HCT116 (cell line): ENCODE results near the gene WDR82. TPM values are rescaled to one million over a fixed set of nuclear protein-coding genes. Genes with fewer than 3 reads are reported as not detected.

Source experiments
- ATAC-seq: fragments of 200-7000 bp; cut with Tn5 transposase; 2 replicates; pipeline ENCODE4 v1.9.1; 2020; ENCODE audit warnings: mild to moderate bottlenecking, moderate library complexity
- BruUV-seq: library from RNA; stranded (reverse); fragments of 400-500 nt; replicated peaks from 2 replicates; lab custom pipeline; 2021; lab: Mats Ljungman, UMichigan
- CTCF ChIA-PET: fragments of 300-600 bp; sonication (Branson Sonifier 250); formaldehyde crosslinking; loops from one replicate; lab custom pipeline; 2021; ENCODE audit warnings: antibody characterized with exemption; lab: Charles Lee
- POLR2A ChIA-PET: fragments of 300-600, 350-600 bp; sonication (Branson Sonifier 250); formaldehyde crosslinking; loops from one replicate; lab custom pipeline; 2021; ENCODE audit warnings: antibody characterized with exemption; lab: Charles Lee
- RAD21 ChIA-PET, 2 experiments: fragments of 300-600 bp; sonication (Branson Sonifier 250); formaldehyde crosslinking; loops; one replicate each; lab custom pipeline; 2023; ENCODE audit warnings: low total read pairs in 2 of 2; ENCODE audit not compliant: uncharacterized antibody in 2 of 2, unreplicated experiment in 2 of 2, low non-redundant PET in 1 of 2; lab: Charles Lee
- DNase-seq: peaks from one replicate; pipeline ENCODE4 v3.0.0-alpha.2; 2010; ENCODE audit warnings: low read depth, low spot score
- H2AFZ ChIP-seq: fragments of 200-600 bp; shearing (Covaris generic), sonication (generic); 2 replicates; pipeline ENCODE4 v1.6.1; 2017; ENCODE audit warnings: low read depth, mixed run types, mixed read lengths, antibody characterized with exemption, low read length; ENCODE audit not compliant: poor library complexity, severe bottlenecking
- H3K27ac ChIP-seq: 2 replicates; pipeline ENCODE4 v1.5.1; 2012; ENCODE audit warnings: low read depth, low read length
- H3K27me3 ChIP-seq: fragments of 200-600 bp; sonication (generic); 2 replicates; pipeline ENCODE4 v1.6.1; 2016; ENCODE audit warnings: mixed run types, low read length, mixed read lengths; ENCODE audit not compliant: insufficient read depth
- H3K36me3 ChIP-seq, 2 experiments: fragments of 200-500 bp in 1 of 2; fragments of 200-600 bp in 1 of 2; sonication (Bioruptor generic) in 1 of 2; sonication (generic) in 1 of 2; 2 replicates each; pipeline versions ENCODE4 v1.5.1 to v1.6.1; 2014 to 2016; ENCODE audit warnings: low read length in 2 of 2, inconsistent platforms in 1 of 2, mixed read lengths in 1 of 2, mixed run types in 1 of 2; ENCODE audit not compliant: insufficient read depth in 2 of 2, control insufficient read depth in 1 of 2
- H3K4me1 ChIP-seq, 2 experiments: fragments of 200-600 bp in 1 of 2; sonication (generic) in 1 of 2; 2 replicates each; pipeline versions ENCODE4 v1.5.1 to v1.6.1; 2012 to 2017; ENCODE audit warnings: low read length in 2 of 2, inconsistent platforms in 1 of 2, mild to moderate bottlenecking in 1 of 2, mixed read lengths in 1 of 2, mixed run types in 1 of 2, moderate library complexity in 1 of 2; ENCODE audit not compliant: insufficient read depth in 2 of 2, control insufficient read depth in 1 of 2
- H3K4me2 ChIP-seq: fragments of 200-600 bp; sonication (generic); 2 replicates; pipeline ENCODE4 v1.6.1; 2017; ENCODE audit warnings: mixed run types, low read length, mixed read lengths
- H3K4me3 ChIP-seq, 2 experiments: fragments of 200-600 bp in 1 of 2; sonication (generic) in 1 of 2; replicated peaks in 1 of 2; 2 replicates each; pipeline ENCODE4 v1.5.1; 2011 to 2016; ENCODE audit warnings: low read length in 2 of 2, control low read depth in 1 of 2, low read depth in 1 of 2, mild to moderate bottlenecking in 1 of 2, mixed read lengths in 1 of 2, mixed run types in 1 of 2
- H3K79me2 ChIP-seq: fragments of 200-600 bp; sonication (generic); 2 replicates; pipeline ENCODE4 v1.6.1; 2017; ENCODE audit warnings: mild to moderate bottlenecking, mixed run types, low read length, moderate library complexity, mixed read lengths; ENCODE audit not compliant: insufficient read depth
- H3K9ac ChIP-seq: fragments of 200-600 bp; sonication (generic); 2 replicates; pipeline ENCODE4 v1.6.1; 2016; ENCODE audit warnings: low read length, mixed read lengths
- H3K9me2 ChIP-seq: fragments of 200-600 bp; sonication (generic), shearing (Covaris generic); 2 replicates; pipeline ENCODE4 v1.6.1; 2017; ENCODE audit warnings: mixed run types, mild to moderate bottlenecking, moderate library complexity; ENCODE audit not compliant: insufficient read depth
- H3K9me3 ChIP-seq, 2 experiments: fragments of 200-500 bp in 1 of 2; fragments of 200-600 bp in 1 of 2; sonication (Bioruptor generic) in 1 of 2; sonication (generic) in 1 of 2; 2 replicates each; pipeline ENCODE4 v1.6.1; 2014 to 2017; ENCODE audit warnings: low read length in 2 of 2, mixed read lengths in 2 of 2, inconsistent platforms in 1 of 2, low read depth in 1 of 2, mild to moderate bottlenecking in 1 of 2, mixed run types in 1 of 2, moderate library complexity in 1 of 2; ENCODE audit not compliant: control insufficient read depth in 1 of 2, insufficient read depth in 1 of 2
- H4K20me1 ChIP-seq: fragments of 200-600 bp; sonication (generic), shearing (Covaris generic); 2 replicates; pipeline ENCODE4 v1.6.1; 2017; ENCODE audit warnings: mixed run types, mild to moderate bottlenecking, moderate library complexity; ENCODE audit not compliant: insufficient read depth
- CBX3 ChIP-seq: IDR thresholded peaks from 2 replicates; pipeline ENCODE4 v1.6.1; 2012; ENCODE audit warnings: low read depth
- CEBPB ChIP-seq: IDR thresholded peaks from 2 replicates; pipeline ENCODE4 v1.6.1; 2012; ENCODE audit warnings: low read depth
- ELF1 ChIP-seq: IDR thresholded peaks from 2 replicates; pipeline ENCODE4 v1.6.1; 2012; ENCODE audit warnings: low read depth, borderline replicate concordance
- EZH2 ChIP-seq: fragments of 200-600 bp; sonication (generic); IDR thresholded peaks from 2 replicates; pipeline ENCODE4 v1.6.1; 2017; ENCODE audit warnings: antibody characterized with exemption, mixed run types
- FOSL1 ChIP-seq: IDR thresholded peaks from 2 replicates; pipeline ENCODE4 v1.6.1; 2012; ENCODE audit warnings: low read depth
- JUND ChIP-seq: IDR thresholded peaks from 2 replicates; pipeline ENCODE4 v1.6.1; 2012
- POLR2A ChIP-seq: IDR thresholded peaks from 2 replicates; pipeline ENCODE4 v1.7.0; 2011; ENCODE audit warnings: borderline replicate concordance; ENCODE audit not compliant: insufficient read depth, insufficient read length; ENCODE audit errors: extremely low read depth
- RAD21 ChIP-seq: IDR thresholded peaks from 2 replicates; pipeline ENCODE4 v1.6.1; 2012; ENCODE audit warnings: low read depth, mild to moderate bottlenecking
- REST ChIP-seq: IDR thresholded peaks from 2 replicates; pipeline ENCODE4 v1.6.1; 2012; ENCODE audit warnings: low read depth
- SP1 ChIP-seq: IDR thresholded peaks from 2 replicates; pipeline ENCODE4 v1.6.1; 2012; ENCODE audit warnings: low read depth
- SRF ChIP-seq: IDR thresholded peaks from 2 replicates; pipeline ENCODE4 v1.6.1; 2012; ENCODE audit warnings: low read depth
- TCF7L2 ChIP-seq: IDR thresholded peaks from 2 replicates; pipeline ENCODE4 v1.7.0; 2011; ENCODE audit warnings: borderline replicate concordance, inconsistent platforms; ENCODE audit not compliant: insufficient read depth, insufficient read length; ENCODE audit errors: extremely low read depth
- YY1 ChIP-seq: IDR thresholded peaks from 2 replicates; pipeline ENCODE4 v1.6.1; 2011; ENCODE audit warnings: low read length, low read depth, moderate library complexity, mild to moderate bottlenecking; ENCODE audit not compliant: insufficient replicate concordance; ENCODE audit errors: extremely low read depth
- ZFX ChIP-seq: fragments of 450-650 bp; IDR thresholded peaks from 2 replicates; pipeline ENCODE4 v1.6.1; 2017
- ZNF274 ChIP-seq: fragments of 200-500 bp; sonication (Bioruptor generic); IDR thresholded peaks from 2 replicates; pipeline ENCODE4 v1.6.1; 2014; ENCODE audit warnings: mild to moderate bottlenecking, low read depth, low read length, inconsistent platforms
- intact Hi-C: fragments of 100-400 bp; cut with micrococcal nuclease; formaldehyde crosslinking; loops from 2 replicates; pipeline ENCODE4 v1.10.0; 2022
- total RNA-seq: library from RNA; stranded (reverse); gene quantifications from one replicate; pipeline ENCODE4 v1.2.1, GENCODE V29; 2021; ENCODE audit not compliant: unreplicated experiment
- TF ChIP-seq, protein P1 (sequence below), 3 experiments: fragments of 200-600 bp in 1 of 3; sonication (generic) in 1 of 3; IDR thresholded peaks in 2 of 3; conservative IDR thresholded peaks in 1 of 3; 2 replicates each; pipeline ENCODE4 v1.5.1; 2012 to 2017; ENCODE audit warnings: low read depth in 2 of 3, low read length in 2 of 3, antibody characterized with exemption in 1 of 3, borderline replicate concordance in 1 of 3, control low read depth in 1 of 3, mild to moderate bottlenecking in 1 of 3, mixed read lengths in 1 of 3, mixed run types in 1 of 3, moderate library complexity in 1 of 3; ENCODE audit not compliant: insufficient read depth in 1 of 3

The WDR82 gene
- total RNA-seq, 1 experiment from 2014 or later, result 89.7 TPM

DNA sequence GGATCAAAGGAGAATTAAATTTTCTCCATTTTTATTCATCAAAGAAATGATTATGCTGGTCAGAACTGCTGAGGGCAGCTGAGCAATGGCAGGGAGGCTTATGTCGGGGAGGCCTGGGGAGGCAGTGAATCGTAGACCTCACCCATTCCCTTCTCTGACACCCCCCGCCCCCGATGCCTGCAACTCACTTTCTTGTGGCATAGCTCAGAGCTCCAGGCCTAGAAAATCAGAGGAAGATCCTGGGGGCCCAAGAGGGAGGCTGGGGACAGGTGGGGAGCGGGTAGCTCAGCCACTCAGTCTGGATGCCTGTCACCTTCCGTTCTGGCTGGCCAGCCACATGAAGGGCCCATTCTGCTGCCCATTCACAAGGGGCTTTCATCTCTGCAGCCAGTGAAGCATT is 36.6 kb upstream of the WDR82 start:
- Histone ChIP-seq H3K4me1 (peaks cover 15 to 27% of the 10 kb centered on the region in 2 experiments; a peak in 3 of 4 replicates), H3K27me3 (no peaks in the 10 kb centered on the region), H3K27ac (no peak overlapping the region), H3K79me2 (no peaks in the 10 kb centered on the region), H3K9ac (no peak overlapping the region), H3K4me2 (0 out of 2 replicates have a peak overlapping the region, but pooled peaks have one; percentile 67), H3K4me3 (no peak overlapping the region), H2AFZ (no peak overlapping the region), H3K36me3 (no peaks in the 10 kb centered on the region), H3K9me3 (no peaks in the 10 kb centered on the region), H3K9me2 (no peaks in the 10 kb centered on the region), H4K20me1 (no peaks in the 10 kb centered on the region)
- no peak for TF ChIP-seq CEBPB
- no peak for TF ChIP-seq ZNF274
- no peak for TF ChIP-seq YY1
- no peak for TF ChIP-seq REST
- ATAC-seq (no peak), DNase-seq (no peak)
- no TSS peak for BruUV-seq
- ChIA-PET CTCF (no interaction called here), RAD21 (no interaction called here), POLR2A (no interaction called here)
- intact Hi-C loops, result no loop called here

DNA sequence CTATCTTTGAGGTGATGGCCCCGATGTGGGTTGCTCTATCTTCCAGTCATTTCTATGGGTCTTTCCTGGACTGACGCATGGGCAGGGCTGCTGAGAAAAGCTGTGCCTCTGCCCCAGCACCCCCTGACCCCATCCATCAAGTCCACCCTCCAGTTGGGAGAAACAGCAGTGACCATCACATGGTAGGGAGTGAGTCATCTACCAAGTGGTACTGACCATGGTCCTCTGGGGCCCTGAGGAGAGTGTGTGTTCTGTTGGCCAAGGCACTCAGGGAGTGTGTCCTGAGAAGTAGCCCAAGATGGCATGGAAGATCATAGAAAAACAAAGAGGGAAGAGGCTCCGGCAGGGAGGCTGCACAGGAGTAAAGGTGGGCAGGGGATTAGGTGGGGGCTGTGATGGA is 36.0 kb upstream of the WDR82 start:
- no TSS peak for BruUV-seq
- RAD21 ChIA-PET, result no interaction called here
- H3K27me3 ChIP-seq, result no peaks in the 10 kb centered on the region
- H3K9me2 ChIP-seq, result no peaks in the 10 kb centered on the region
- H3K36me3 ChIP-seq, result no peaks in the 10 kb centered on the region
- CTCF ChIA-PET, result no interaction called here
- DNase-seq (no peak), ATAC-seq (no peak)
- H3K27ac ChIP-seq, result no peak overlapping the region
- no peaks in the 10 kb centered on the region for H3K9me3 ChIP-seq
- no peaks in the 10 kb centered on the region for H4K20me1 ChIP-seq
- H3K4me1 ChIP-seq, result peaks cover 15 to 27% of the 10 kb centered on the region in 2 experiments; a peak in 3 of 4 replicates
- H3K79me2 ChIP-seq, result no peaks in the 10 kb centered on the region
- no peak overlapping the region for H3K4me3 ChIP-seq
- peak overlapping the region; percentile 67 for H3K4me2 ChIP-seq
- POLR2A ChIA-PET, result no interaction called here
- H3K9ac ChIP-seq, result no peak overlapping the region
- H2AFZ ChIP-seq, result no peak overlapping the region
- intact Hi-C loops, result no loop called here
- TF ChIP-seq ZFX, result no peak
- no peak for TF ChIP-seq JUND
- TF ChIP-seq POLR2A, result no peak
- TF ChIP-seq FOSL1, result no peak
- no peak for TF ChIP-seq SRF
- TF ChIP-seq ELF1, result no peak
- no peak for TF ChIP-seq EZH2
- TF ChIP-seq CBX3, result no peak
- TF ChIP-seq, protein P1, sequence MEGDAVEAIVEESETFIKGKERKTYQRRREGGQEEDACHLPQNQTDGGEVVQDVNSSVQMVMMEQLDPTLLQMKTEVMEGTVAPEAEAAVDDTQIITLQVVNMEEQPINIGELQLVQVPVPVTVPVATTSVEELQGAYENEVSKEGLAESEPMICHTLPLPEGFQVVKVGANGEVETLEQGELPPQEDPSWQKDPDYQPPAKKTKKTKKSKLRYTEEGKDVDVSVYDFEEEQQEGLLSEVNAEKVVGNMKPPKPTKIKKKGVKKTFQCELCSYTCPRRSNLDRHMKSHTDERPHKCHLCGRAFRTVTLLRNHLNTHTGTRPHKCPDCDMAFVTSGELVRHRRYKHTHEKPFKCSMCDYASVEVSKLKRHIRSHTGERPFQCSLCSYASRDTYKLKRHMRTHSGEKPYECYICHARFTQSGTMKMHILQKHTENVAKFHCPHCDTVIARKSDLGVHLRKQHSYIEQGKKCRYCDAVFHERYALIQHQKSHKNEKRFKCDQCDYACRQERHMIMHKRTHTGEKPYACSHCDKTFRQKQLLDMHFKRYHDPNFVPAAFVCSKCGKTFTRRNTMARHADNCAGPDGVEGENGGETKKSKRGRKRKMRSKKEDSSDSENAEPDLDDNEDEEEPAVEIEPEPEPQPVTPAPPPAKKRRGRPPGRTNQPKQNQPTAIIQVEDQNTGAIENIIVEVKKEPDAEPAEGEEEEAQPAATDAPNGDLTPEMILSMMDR (IDR thresholded peaks at IDR 0.05 in 2 of 3, conservative IDR thresholded peaks at IDR 0.05 in 1 of 3; ENCODE audit: borderline replicate concordance in 1 of 3, insufficient read depth in 1 of 3, low read depth in 2 of 3, low read length in 2 of 3), result no peak
- TF ChIP-seq CEBPB, result no peak
- TF ChIP-seq TCF7L2, result no peak
- no peak for TF ChIP-seq SP1
- TF ChIP-seq RAD21, result no peak
